NT2/D1 (cell line): ENCODE results near the gene CDK2.
"Not testable (repeated sequence)": the region's sequence is repeated elsewhere in the genome, so short reads cannot be mapped to it uniquely, and the experiment has no call there.

ENCODE experiments used
- DNase-seq: peaks from one replicate; pipeline ENCODE4 v3.0.0-alpha.2; 2011; ENCODE audit warnings: low read depth, low spot score
- H3K27me3 ChIP-seq: 2 replicates; pipeline ENCODE4 v1.6.0; 2011; ENCODE audit warnings: mild to moderate bottlenecking; ENCODE audit not compliant: insufficient read length, insufficient read depth
- H3K36me3 ChIP-seq: 2 replicates; pipeline ENCODE4 v1.6.1; 2011; ENCODE audit warnings: mild to moderate bottlenecking, low read length, mixed read lengths; ENCODE audit not compliant: insufficient read depth, insufficient read length
- H3K4me1 ChIP-seq: 2 replicates; pipeline ENCODE4 v1.5.1; 2011; ENCODE audit not compliant: insufficient read depth, insufficient read length
- H3K4me3 ChIP-seq: 2 replicates; pipeline ENCODE4 v1.5.1; 2011; ENCODE audit warnings: low read depth; ENCODE audit not compliant: insufficient read length
- H3K9ac ChIP-seq: 2 replicates; pipeline ENCODE4 v1.6.0; 2011; ENCODE audit warnings: low read depth; ENCODE audit not compliant: insufficient read length
- H3K9me3 ChIP-seq: 2 replicates; pipeline ENCODE4 v1.5.1; 2011; ENCODE audit warnings: mild to moderate bottlenecking, low read length; ENCODE audit not compliant: insufficient read depth
- SUZ12 ChIP-seq: IDR thresholded peaks from 2 replicates; pipeline ENCODE4 v1.6.1; 2011; ENCODE audit not compliant: insufficient read length, insufficient read depth; ENCODE audit errors: extremely low read depth
- YY1 ChIP-seq: IDR thresholded peaks from 2 replicates; pipeline ENCODE4 v1.6.1; 2011; ENCODE audit not compliant: insufficient read length, insufficient read depth
- ZNF274 ChIP-seq: IDR thresholded peaks from 2 replicates; pipeline ENCODE4 v1.6.1; 2011; ENCODE audit warnings: mild to moderate bottlenecking, low read depth, low read length

CDK2 gene

GRCh38 chr12:55966408-55967281 is at the start of gene CDK2:
Gene CDK2 (plus strand): TSS chr12:55966830. CDS start chr12:55967009, 179 bp downstream.
- no peaks in the 10 kb centered on the region for H3K9me3 ChIP-seq
- H3K4me1 ChIP-seq: peaks cover 6% of the 10 kb centered on the region
- no peak for TF ChIP-seq ZNF274
- no peak for TF ChIP-seq SUZ12
- TF ChIP-seq YY1: no peak
- H3K9ac ChIP-seq: peak within 1 kb of the TSS; percentile 88
- H3K36me3 ChIP-seq: peaks cover 38% of the 10 kb centered on the region
- DNase-seq: peak; percentile 78
- H3K27me3 ChIP-seq: no peaks in the 10 kb centered on the region
- H3K4me3 ChIP-seq: peak within 1 kb of the TSS; percentile 76

- H3K9me3 ChIP-seq, H3K4me3 ChIP-seq, H3K4me1 ChIP-seq, H3K27me3 ChIP-seq, H3K9ac ChIP-seq, DNase-seq: not testable (repeated sequence)
- peaks cover 40% of the 10 kb centered on the region for H3K36me3 ChIP-seq
These were observed 47.6 kb upstream of the CDK2 start for GRCh38 chr12:55919032-55919431.

GRCh38 chr12:55922126-55922525 is 44.5 kb upstream of the CDK2 start:
- no peak for TF ChIP-seq ZNF274
- TF ChIP-seq SUZ12: no peak
- TF ChIP-seq YY1: no peak
- H3K9me3 ChIP-seq: no peaks in the 10 kb centered on the region
- H3K27me3 ChIP-seq: no peaks in the 10 kb centered on the region
- H3K4me1 ChIP-seq: peaks cover 2% of the 10 kb centered on the region
- peaks cover 47% of the 10 kb centered on the region for H3K36me3 ChIP-seq
- no peak for DNase-seq
- H3K4me3 ChIP-seq: no peak overlapping the region
- H3K9ac ChIP-seq: no peak overlapping the region

GRCh38 chr12:55923648-55924047 is 43.0 kb upstream of the CDK2 start:
- not testable (repeated sequence) for H3K27me3 ChIP-seq, H3K4me1 ChIP-seq, DNase-seq, H3K4me3 ChIP-seq, H3K9me3 ChIP-seq, H3K9ac ChIP-seq
- peaks cover 47% of the 10 kb centered on the region for H3K36me3 ChIP-seq

- Histone ChIP-seq H3K4me1 (peaks cover 2% of the 10 kb centered on the region), H3K27me3 (no peaks in the 10 kb centered on the region), H3K4me3 (no peak overlapping the region), H3K9ac (no peak overlapping the region), H3K36me3 (peaks cover 44% of the 10 kb centered on the region), H3K9me3 (no peaks in the 10 kb centered on the region)
- TF ChIP-seq ZNF274: no peak
- DNase-seq: no peak
These were observed 41.3 kb upstream of the CDK2 start for GRCh38 chr12:55925371-55925770.

GRCh38 chr12:55925870-55926737 is 40.5 kb upstream of the CDK2 start:
- H3K27me3 ChIP-seq: peaks cover 3% of the 10 kb centered on the region
- H3K9me3 ChIP-seq: no peaks in the 10 kb centered on the region
- peaks cover 39% of the 10 kb centered on the region for H3K36me3 ChIP-seq
- TF ChIP-seq ZNF274 (no peak), SUZ12 (no peak)
- H3K4me1 ChIP-seq: peaks cover 4% of the 10 kb centered on the region
- peak overlapping the region; percentile 98 for H3K4me3 ChIP-seq
- DNase-seq: no peak
- peak overlapping the region; percentile 97 for H3K9ac ChIP-seq

- peaks cover 7% of the 10 kb centered on the region for H3K4me1 ChIP-seq
- H3K9me3 ChIP-seq: no peaks in the 10 kb centered on the region
- peaks cover 12% of the 10 kb centered on the region for H3K27me3 ChIP-seq
- H3K9ac ChIP-seq: peak overlapping the region; percentile 97
- H3K4me3 ChIP-seq: peak overlapping the region; percentile 98
- TF ChIP-seq ZNF274: no peak
- TF ChIP-seq YY1: peak; percentile 88
- H3K36me3 ChIP-seq: peaks cover 35% of the 10 kb centered on the region
- DNase-seq: peak; percentile 92
These were observed 39.7 kb upstream of the CDK2 start for GRCh38 chr12:55926738-55927587.
